Lower lobe of right lung (tissue), 2 donors: Measurements from ENCODE around the gene MBOAT1. TPM values are rescaled to one million over a fixed set of nuclear protein-coding genes. Genes with fewer than 3 reads are reported as not detected.

ENCODE experiments used
- ATAC-seq, 2 donors: fragments of 200-7000 bp; cut with Tn5 transposase; one replicate each; pipeline ENCODE4 v1.9.1; 2020 to 2022; ENCODE audit warnings: mild to moderate bottlenecking in 2 of 2, moderate library complexity in 2 of 2
- DNase-seq: peaks from one replicate; pipeline ENCODE4 v3.0.0-alpha.2; 2020
- H3K27ac ChIP-seq: fragments of 200-600 bp; one replicate; pipeline ENCODE4 v1.8.0; 2022
- H3K27me3 ChIP-seq: fragments of 200-600 bp; one replicate; pipeline ENCODE4 v1.8.0; 2022; ENCODE audit warnings: low read depth
- H3K36me3 ChIP-seq: fragments of 200-600 bp; one replicate; pipeline ENCODE4 v1.8.0; 2022; ENCODE audit warnings: mild to moderate bottlenecking
- H3K4me1 ChIP-seq: fragments of 200-600 bp; one replicate; pipeline ENCODE4 v1.8.0; 2022
- H3K4me3 ChIP-seq: fragments of 200-600 bp; one replicate; pipeline ENCODE4 v1.8.0; 2022; ENCODE audit warnings: mild to moderate bottlenecking
- H3K9me3 ChIP-seq: fragments of 200-600 bp; one replicate; pipeline ENCODE4 v1.8.0; 2022
- intact Hi-C: fragments of 100-400 bp; cut with DNase I; formaldehyde crosslinking; loops from one replicate; pipeline ENCODE4 v1.11.0; 2022
- total RNA-seq: library from RNA; stranded (reverse); fragmentation: NEBNext Ultra II Directional; extraction: Animal tissue kit (Norgen Biotek cat#: 25700); gene quantifications from one replicate; pipeline ENCODE4 v1.2.1, GENCODE V29; 2021
- TF ChIP-seq, protein P1 (sequence below): fragments of 200-600 bp; IDR thresholded peaks from one replicate; pipeline ENCODE4 v1.8.0; 2022; ENCODE audit warnings: antibody characterized with exemption, mild to moderate bottlenecking
- donor health status: DM: no; HTN: yes; CAD: no; lungs with severe emphysema.

The MBOAT1 gene
- total RNA-seq, 1 donor from 2014 or later = 13.1 TPM

DNA sequence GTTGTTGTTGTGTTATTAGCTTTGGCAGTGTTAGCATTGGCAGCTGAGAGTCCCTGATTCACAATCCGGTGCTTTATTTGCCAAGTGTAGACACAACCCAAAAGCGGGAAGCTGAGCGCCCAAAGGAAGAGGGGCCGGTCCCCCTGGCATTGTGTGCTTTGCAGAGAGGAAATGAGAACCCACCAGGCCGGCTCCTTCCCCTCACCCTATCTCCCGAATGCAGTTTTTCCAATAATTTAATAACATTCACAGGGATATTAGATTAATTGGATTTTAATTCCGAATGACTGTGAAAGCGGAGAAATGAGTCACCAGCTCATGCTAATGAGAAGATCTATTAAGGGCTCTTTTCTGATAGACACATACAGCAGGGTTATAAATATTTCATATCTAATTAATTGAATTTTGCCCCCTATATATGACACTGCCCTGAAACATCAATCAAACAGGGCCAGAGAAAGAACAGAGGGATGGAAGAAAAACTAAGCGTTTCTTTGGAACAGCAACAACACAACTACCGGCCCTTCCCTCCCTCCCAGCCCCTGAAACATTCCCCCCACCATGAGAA, 143.8 kb downstream of the MBOAT1 start:
- Histone ChIP-seq H3K9me3 (no peaks in the 10 kb centered on the region), H3K27me3 (no peaks in the 10 kb centered on the region), H3K4me3 (no peak overlapping the region), H3K27ac (no peak overlapping the region), H3K4me1 (no peaks in the 10 kb centered on the region), H3K36me3 (no peaks in the 10 kb centered on the region)
- intact Hi-C loops = no loop called here
- ATAC-seq (no peak), DNase-seq (no peak)
- TF ChIP-seq, protein P1, sequence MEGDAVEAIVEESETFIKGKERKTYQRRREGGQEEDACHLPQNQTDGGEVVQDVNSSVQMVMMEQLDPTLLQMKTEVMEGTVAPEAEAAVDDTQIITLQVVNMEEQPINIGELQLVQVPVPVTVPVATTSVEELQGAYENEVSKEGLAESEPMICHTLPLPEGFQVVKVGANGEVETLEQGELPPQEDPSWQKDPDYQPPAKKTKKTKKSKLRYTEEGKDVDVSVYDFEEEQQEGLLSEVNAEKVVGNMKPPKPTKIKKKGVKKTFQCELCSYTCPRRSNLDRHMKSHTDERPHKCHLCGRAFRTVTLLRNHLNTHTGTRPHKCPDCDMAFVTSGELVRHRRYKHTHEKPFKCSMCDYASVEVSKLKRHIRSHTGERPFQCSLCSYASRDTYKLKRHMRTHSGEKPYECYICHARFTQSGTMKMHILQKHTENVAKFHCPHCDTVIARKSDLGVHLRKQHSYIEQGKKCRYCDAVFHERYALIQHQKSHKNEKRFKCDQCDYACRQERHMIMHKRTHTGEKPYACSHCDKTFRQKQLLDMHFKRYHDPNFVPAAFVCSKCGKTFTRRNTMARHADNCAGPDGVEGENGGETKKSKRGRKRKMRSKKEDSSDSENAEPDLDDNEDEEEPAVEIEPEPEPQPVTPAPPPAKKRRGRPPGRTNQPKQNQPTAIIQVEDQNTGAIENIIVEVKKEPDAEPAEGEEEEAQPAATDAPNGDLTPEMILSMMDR = no peak

DNA sequence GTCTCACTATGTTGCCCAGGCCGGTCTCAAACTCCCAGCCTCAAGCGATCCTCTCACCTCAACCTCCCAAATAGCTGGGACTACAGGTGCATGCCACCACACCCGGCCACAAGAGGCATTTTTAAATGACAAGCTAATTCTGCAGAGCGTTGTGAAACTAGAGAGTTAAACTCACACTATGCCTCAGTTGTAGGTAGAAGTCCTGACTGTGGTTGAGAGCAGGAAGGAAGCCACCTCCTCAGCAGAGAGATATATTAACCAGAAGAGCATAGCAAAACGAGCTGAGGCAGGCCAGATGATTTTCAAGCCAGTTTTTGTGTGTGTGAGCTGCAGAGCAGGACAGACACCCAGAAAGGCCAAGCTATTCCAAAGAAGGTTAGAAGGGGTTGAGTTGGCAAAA, 150.3 kb downstream of the MBOAT1 start:
- TF ChIP-seq, protein P1 = no peak
- DNase-seq (no peak), ATAC-seq (no peak)
- intact Hi-C loops = no loop called here
- Histone ChIP-seq H3K4me1 (no peaks in the 10 kb centered on the region), H3K27ac (no peak overlapping the region), H3K4me3 (no peak overlapping the region), H3K36me3 (no peaks in the 10 kb centered on the region), H3K27me3 (no peaks in the 10 kb centered on the region), H3K9me3 (no peaks in the 10 kb centered on the region)

DNA sequence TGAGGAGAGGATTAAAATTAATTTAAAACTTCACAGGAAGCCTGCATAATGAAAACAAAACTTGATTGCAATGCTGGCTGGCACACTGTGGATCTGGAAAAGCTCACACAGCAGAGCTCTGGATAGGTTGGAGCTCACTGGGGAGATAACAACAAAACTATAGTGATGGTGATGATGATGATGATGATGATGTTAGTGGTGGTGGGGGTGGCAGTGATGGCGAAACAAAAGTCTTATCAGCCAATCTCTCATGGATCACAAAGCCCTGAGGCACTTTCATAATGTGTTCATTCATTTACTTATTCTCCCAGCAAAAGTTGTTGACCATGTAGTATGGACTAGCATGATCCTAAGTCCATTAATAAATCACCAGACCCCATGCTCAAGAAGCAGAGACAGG, 152.0 kb downstream of the MBOAT1 start:
- Histone ChIP-seq H3K9me3 (no peaks in the 10 kb centered on the region), H3K4me1 (no peaks in the 10 kb centered on the region), H3K27ac (no peak overlapping the region), H3K36me3 (no peaks in the 10 kb centered on the region), H3K27me3 (no peaks in the 10 kb centered on the region), H3K4me3 (no peak overlapping the region)
- ATAC-seq = no peak
- TF ChIP-seq, protein P1 = no peak
- no peak for DNase-seq
- intact Hi-C loops = no loop called here

DNA sequence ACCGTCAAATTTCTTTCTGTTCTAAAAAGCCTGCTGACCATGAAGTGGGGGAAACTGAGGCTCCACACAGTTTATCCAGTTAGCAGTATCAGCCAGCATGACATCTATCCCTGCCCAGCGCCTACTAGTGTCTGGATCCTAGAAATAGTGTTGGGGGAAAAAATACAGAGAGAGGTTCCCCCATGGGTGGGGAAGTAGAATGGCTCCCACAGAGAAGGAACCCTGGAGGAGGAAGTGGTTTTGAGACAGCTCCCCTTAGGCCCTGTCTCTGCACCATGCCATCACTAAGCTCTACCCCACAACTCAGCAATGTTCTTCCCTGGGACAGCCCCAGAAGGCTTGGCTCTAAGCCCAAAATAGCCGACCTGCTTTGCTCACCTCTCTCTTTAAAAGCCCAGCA, 153.4 kb downstream of the MBOAT1 start:
- no peak overlapping the region for H3K4me3 ChIP-seq
- no peaks in the 10 kb centered on the region for H3K36me3 ChIP-seq
- ATAC-seq (peak in 1 of 2 donors; percentile 51), DNase-seq (no peak)
- no peak overlapping the region for H3K27ac ChIP-seq
- H3K9me3 ChIP-seq = no peaks in the 10 kb centered on the region
- no peaks in the 10 kb centered on the region for H3K4me1 ChIP-seq
- intact Hi-C loops = no loop called here
- TF ChIP-seq, protein P1 = no peak
- H3K27me3 ChIP-seq = no peaks in the 10 kb centered on the region

DNA sequence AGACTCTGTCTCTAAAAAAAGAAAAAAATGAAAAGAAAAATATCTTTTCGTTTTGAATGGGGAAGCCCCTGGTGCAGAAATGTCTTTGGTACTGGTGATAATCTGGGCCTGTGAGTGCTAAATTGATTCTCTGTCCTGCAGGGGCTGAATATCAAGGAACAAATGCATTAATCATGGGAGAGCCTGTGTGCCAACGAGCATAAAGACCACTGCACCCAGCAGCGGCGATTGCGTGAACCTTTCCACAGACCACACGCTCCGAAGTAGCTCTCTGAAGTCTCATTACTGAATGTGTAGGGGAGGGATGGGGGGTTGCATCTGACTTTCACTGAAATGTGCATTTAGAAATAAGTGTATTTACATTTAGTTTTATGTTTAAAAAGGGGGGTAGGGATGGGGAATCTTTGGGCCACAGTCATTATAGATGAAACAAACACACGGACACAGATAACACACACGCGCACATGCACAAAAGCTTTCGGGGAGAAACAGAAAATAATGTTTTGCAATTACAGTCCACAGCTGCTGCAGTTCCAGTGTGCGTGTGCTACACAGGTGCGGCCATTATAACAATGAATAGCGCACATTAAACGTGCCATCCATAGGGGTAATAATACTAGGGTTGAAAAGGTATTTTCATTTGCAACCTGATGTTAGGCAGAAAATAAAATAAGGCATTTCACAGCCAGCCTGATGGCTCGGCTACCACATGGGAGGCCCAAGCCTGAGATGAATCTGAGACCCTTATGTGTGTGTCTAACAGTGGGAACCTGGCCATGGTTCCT, 154.0 kb downstream of the MBOAT1 start:
- H3K27me3 ChIP-seq = no peaks in the 10 kb centered on the region
- H3K4me1 ChIP-seq = no peaks in the 10 kb centered on the region
- intact Hi-C loops = no loop called here
- TF ChIP-seq, protein P1 = no peak
- ATAC-seq = no peak
- H3K36me3 ChIP-seq = no peaks in the 10 kb centered on the region
- H3K9me3 ChIP-seq = no peaks in the 10 kb centered on the region
- no peak for DNase-seq
- no peak overlapping the region for H3K27ac ChIP-seq
- H3K4me3 ChIP-seq = no peak overlapping the region
